Mesodermal cell (in vitro differentiated cells): ENCODE measurements around the gene RNASE13.

ENCODE experiments used
- H3K27ac ChIP-seq: 2 replicates; pipeline ENCODE4 v1.7.0; 2013; ENCODE audit warnings: mild to moderate bottlenecking, low read depth, low read length, moderate library complexity; ENCODE audit not compliant: severe bottlenecking
- H3K36me3 ChIP-seq: 2 replicates; pipeline ENCODE4 v1.7.1; 2013; ENCODE audit warnings: mild to moderate bottlenecking, low read length, moderate library complexity; ENCODE audit not compliant: control insufficient read depth, insufficient read depth
- H3K4me1 ChIP-seq: one replicate; pipeline ENCODE4 v1.7.1; 2013; ENCODE audit warnings: mild to moderate bottlenecking, low read length; ENCODE audit not compliant: insufficient read depth, control insufficient read depth, poor library complexity, severe bottlenecking
- H3K4me3 ChIP-seq: 2 replicates; pipeline ENCODE4 v1.7.0; 2013; ENCODE audit warnings: low read length, control low read depth, mild to moderate bottlenecking; ENCODE audit not compliant: insufficient read depth, poor library complexity, severe bottlenecking; ENCODE audit errors: extremely low read depth
- H3K9me3 ChIP-seq: 2 replicates; pipeline ENCODE4 v1.7.1; 2013; ENCODE audit warnings: mild to moderate bottlenecking, low read length, moderate library complexity; ENCODE audit not compliant: control insufficient read depth
- WGBS, 2 experiments: methylation state at CpG; one replicate each; pipeline ENCODE4 v1.1.5; 2013; ENCODE audit warnings: missing lambda C conversion rate in 2 of 2; ENCODE audit not compliant: insufficient coverage in 2 of 2; 5-methylcytosine and 5-hydroxymethylcytosine counted together

Gene RNASE13

DNA sequence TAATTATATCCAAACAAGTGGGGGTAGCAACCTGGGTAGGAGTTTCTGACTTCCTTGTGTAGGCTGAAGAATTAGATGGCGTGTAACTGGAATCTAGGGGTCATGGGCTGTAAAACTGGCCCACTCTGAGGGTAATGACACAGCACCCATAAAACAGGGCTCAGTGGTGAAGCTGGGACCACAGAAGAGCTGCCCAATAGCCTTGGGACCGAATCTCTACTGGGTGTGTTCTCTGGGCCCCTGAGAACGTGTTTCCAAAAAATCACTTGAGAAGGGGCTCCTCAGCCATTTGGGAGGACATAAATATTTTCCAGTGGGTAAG is 26.7 kb upstream of the RNASE13 start:
- 78 to 86% methylated on average over 1 of the region's 3 CpGs for WGBS, 2 experiments
- Histone ChIP-seq H3K4me1 (peaks cover 21% of the 10 kb centered on the region), H3K27ac (no peak overlapping the region), H3K9me3 (no peaks in the 10 kb centered on the region), H3K4me3 (no peak overlapping the region), H3K36me3 (no peaks in the 10 kb centered on the region)

DNA sequence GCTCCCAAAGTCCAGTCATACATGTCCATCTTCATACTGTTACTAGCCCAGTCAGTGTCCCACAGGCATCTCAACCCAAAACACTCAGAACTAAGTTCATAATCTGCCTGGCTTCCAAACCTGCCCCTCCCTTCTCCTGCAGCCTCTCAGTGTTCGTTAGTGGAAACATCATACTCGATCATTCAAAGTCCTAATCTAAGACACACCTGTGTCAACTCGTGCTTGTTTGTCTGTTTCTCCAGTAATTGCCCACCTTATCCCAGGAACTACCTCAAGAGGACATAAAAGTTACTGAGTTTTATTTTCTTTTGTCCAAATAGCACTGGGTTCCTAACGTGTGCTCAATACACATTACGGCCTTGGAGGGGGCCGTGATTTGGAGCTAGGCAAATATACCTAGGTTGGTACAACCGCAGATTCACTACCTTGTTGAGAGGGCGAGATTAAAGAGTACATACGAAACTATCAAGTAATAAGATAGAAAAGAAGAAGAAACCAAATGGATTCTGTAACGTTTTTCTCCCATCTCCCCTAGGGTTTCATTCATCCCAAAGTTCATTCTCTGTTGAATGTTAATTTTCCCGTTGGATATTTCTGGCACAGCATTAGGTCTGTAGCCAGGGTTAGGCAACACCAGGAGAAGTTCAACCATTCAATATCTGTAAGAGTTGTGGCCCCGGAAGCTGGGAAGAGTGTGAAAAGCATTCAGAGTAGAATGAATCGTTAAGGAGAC is 26.2 kb upstream of the RNASE13 start:
- no peaks in the 10 kb centered on the region for H3K9me3 ChIP-seq
- 92 to 93% methylated on average over 5 to 11 of the region's 13 CpGs for WGBS, 2 experiments
- H3K4me1 ChIP-seq, result peaks cover 21% of the 10 kb centered on the region
- H3K27ac ChIP-seq, result no peak overlapping the region
- H3K36me3 ChIP-seq, result no peaks in the 10 kb centered on the region
- no peak overlapping the region for H3K4me3 ChIP-seq

GRCh38 chr14:21059842-21060613 is 25.4 kb upstream of the RNASE13 start:
- no peaks in the 10 kb centered on the region for H3K9me3 ChIP-seq
- WGBS, 2 experiments, result 92 to 97% methylated on average over 6 of the region's 8 CpGs
- H3K4me3 ChIP-seq, result no peak overlapping the region
- no peak overlapping the region for H3K27ac ChIP-seq
- H3K4me1 ChIP-seq, result peaks cover 24% of the 10 kb centered on the region
- no peaks in the 10 kb centered on the region for H3K36me3 ChIP-seq

- no peaks in the 10 kb centered on the region for H3K36me3 ChIP-seq
- H3K4me3 ChIP-seq, result no peak overlapping the region
- H3K9me3 ChIP-seq, result no peaks in the 10 kb centered on the region
- no peak overlapping the region for H3K27ac ChIP-seq
- H3K4me1 ChIP-seq, result peaks cover 24% of the 10 kb centered on the region
- 77 to 96% methylated on average over 4 to 5 of the region's 5 CpGs for WGBS, 2 experiments
These were observed 24.3 kb upstream of the RNASE13 start for GRCh38 chr14:21058903-21059302.

DNA sequence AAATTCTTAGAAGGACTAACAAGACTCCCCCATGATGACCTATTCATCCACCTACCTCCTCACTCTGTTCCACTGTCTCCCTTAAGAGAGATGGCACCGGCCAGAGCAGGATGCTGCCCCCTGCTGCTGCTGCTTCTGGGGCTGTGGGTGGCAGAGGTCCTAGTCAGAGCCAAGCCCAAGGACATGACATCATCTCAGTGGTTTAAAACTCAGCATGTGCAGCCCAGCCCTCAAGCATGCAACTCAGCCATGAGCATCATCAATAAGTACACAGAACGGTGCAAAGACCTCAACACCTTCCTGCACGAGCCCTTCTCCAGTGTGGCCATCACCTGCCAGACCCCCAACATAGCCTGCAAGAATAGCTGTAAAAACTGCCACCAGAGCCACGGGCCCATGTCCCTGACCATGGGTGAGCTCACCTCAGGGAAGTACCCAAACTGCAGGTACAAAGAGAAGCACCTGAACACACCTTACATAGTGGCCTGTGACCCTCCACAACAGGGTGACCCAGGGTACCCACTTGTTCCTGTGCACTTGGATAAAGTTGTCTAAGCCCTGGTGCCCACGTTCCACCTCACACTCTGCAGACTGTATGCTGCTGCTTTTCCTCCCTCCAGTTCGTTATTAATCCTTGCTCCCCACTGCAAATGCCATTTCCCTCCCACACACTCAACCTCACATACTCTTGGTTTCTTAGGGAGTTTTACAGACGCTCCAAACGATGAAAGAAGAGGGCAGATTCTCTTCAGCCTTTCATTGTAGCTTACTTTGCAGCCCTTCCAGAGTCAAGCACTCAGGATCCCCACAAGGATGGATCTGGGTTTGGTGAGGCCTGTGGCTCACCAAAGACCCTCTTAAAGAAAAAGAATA is 23.4 kb upstream of the RNASE13 start, which contains the start of gene RNASE8:
Gene RNASE8, plus strand, starts transcription at position 20 of the 873 bp plus-strand sequence. Its CDS starts 71 bp downstream, at position 91.
- WGBS, 2 experiments, result 86 to 91% methylated on average over 5 to 7 of the region's 8 CpGs
- no peak within 1 kb of the TSS for H3K27ac ChIP-seq
- H3K36me3 ChIP-seq, result no peaks in the 10 kb centered on the region
- peaks cover 19% of the 10 kb centered on the region for H3K4me1 ChIP-seq
- no peak within 1 kb of the TSS for H3K4me3 ChIP-seq
- no peaks in the 10 kb centered on the region for H3K9me3 ChIP-seq

GRCh38 chr14:21056520-21057163 is 22.0 kb upstream of the RNASE13 start:
- H3K4me1 ChIP-seq, result peaks cover 12% of the 10 kb centered on the region
- H3K4me3 ChIP-seq, result no peak overlapping the region
- H3K27ac ChIP-seq, result no peak overlapping the region
- H3K9me3 ChIP-seq, result no peaks in the 10 kb centered on the region
- WGBS, 2 experiments, result 86 to 93% methylated on average over 5 to 6 of the region's 10 CpGs
- no peaks in the 10 kb centered on the region for H3K36me3 ChIP-seq

GRCh38 chr14:21055432-21056117 is 21.0 kb upstream of the RNASE13 start:
- H3K9me3 ChIP-seq, result no peaks in the 10 kb centered on the region
- peaks cover 11% of the 10 kb centered on the region for H3K4me1 ChIP-seq
- no peaks in the 10 kb centered on the region for H3K36me3 ChIP-seq
- no peak overlapping the region for H3K27ac ChIP-seq
- no peak overlapping the region for H3K4me3 ChIP-seq
- whole genome bisulfite sequencing, 2 experiments, result 64 to 68% methylated on average over 3 to 4 of the region's 5 CpGs

DNA sequence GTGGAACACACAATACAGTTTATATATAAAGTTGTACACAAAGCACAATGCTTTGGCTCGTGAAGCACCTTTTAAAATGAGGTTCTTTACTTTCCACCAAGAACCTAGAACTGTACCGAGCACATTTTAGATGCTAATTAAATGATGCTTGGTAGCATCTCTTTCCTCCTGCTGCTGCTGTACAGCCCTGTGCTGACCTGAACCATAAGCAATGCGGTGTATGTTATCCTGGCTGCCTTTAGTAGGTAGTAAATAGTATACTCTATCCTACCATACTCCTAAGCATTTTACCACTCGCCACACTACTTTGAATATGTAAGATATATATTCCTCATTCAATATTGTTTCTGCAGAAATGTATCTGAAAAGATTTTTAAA is 20.1 kb upstream of the RNASE13 start:
- peaks cover 3% of the 10 kb centered on the region for H3K4me1 ChIP-seq
- no peak overlapping the region for H3K4me3 ChIP-seq
- WGBS, 2 experiments, result 100% methylated on average over 1 of the region's 4 CpGs; no CpG with 5 or more reads in 1 of the 2 experiments
- H3K27ac ChIP-seq, result no peak overlapping the region
- no peaks in the 10 kb centered on the region for H3K9me3 ChIP-seq
- no peaks in the 10 kb centered on the region for H3K36me3 ChIP-seq

GRCh38 chr14:21054123-21054767 is 19.6 kb upstream of the RNASE13 start:
- Histone ChIP-seq H3K27ac (no peak overlapping the region), H3K36me3 (no peaks in the 10 kb centered on the region), H3K4me1 (peaks cover 3% of the 10 kb centered on the region), H3K9me3 (no peaks in the 10 kb centered on the region), H3K4me3 (no peak overlapping the region)
- 92% methylated on average over 2 of the region's 3 CpGs for WGBS, 2 experiments
